GM12878 (cell line): ENCODE results near the gene MIA3.

ENCODE experiments used
- EZH2 ChIP-seq: IDR thresholded peaks from 2 replicates; pipeline ENCODE4 v1.6.1; 2012; ENCODE audit warnings: low read depth, mild to moderate bottlenecking, control low read depth, inconsistent platforms, low read length, borderline replicate concordance; ENCODE audit not compliant: control insufficient read depth
- GABPA ChIP-seq: IDR thresholded peaks from 2 replicates; pipeline ENCODE4 v1.6.1; 2014; ENCODE audit warnings: antibody characterized with exemption, low read depth, mild to moderate bottlenecking, inconsistent platforms
- MEF2A ChIP-seq: IDR thresholded peaks from 2 replicates; pipeline ENCODE4 v1.6.1; 2011; ENCODE audit warnings: low read depth, mild to moderate bottlenecking, low read length, moderate library complexity; ENCODE audit not compliant: insufficient read depth
- POLR2AphosphoS5 ChIP-seq: IDR thresholded peaks from 2 replicates; pipeline ENCODE4 v1.6.1; 2011; ENCODE audit warnings: mild to moderate bottlenecking, low read length, inconsistent platforms
- POU2F2 ChIP-seq: IDR thresholded peaks from 3 replicates; pipeline ENCODE4 v1.6.1; 2011; ENCODE audit warnings: low read depth, mild to moderate bottlenecking, low read length, borderline replicate concordance
- ZNF274 ChIP-seq: IDR thresholded peaks from one replicate; pipeline ENCODE4 v1.8.0; 2011; ENCODE audit not compliant: insufficient read length, insufficient read depth
- TF ChIP-seq, protein P1 (sequence below), 3 experiments: IDR thresholded peaks in 2 of 3; conservative IDR thresholded peaks in 1 of 3; 2 replicates each; pipeline ENCODE4 v1.5.1; 2011; ENCODE audit warnings: low read depth in 3 of 3, low read length in 3 of 3, mild to moderate bottlenecking in 3 of 3, control low read depth in 2 of 3, moderate library complexity in 2 of 3, inconsistent platforms in 1 of 3, mixed read lengths in 1 of 3; ENCODE audit not compliant: control insufficient read depth in 2 of 3, insufficient read depth in 1 of 3; ENCODE audit errors: extremely low read depth in 1 of 3
- TF ChIP-seq, protein P2 (sequence below): IDR thresholded peaks from 2 replicates; pipeline ENCODE4 v1.6.1; 2012; ENCODE audit warnings: low read depth, low read length, improper control_type of control experiment
- TF ChIP-seq, protein P3 (sequence below): fragments of 450-650 bp; formaldehyde crosslinking; IDR thresholded peaks from 2 replicates; pipeline ENCODE4 v1.5.0; 2022; ENCODE audit warnings: mild to moderate bottlenecking, missing genetic modification characterization

DNA sequence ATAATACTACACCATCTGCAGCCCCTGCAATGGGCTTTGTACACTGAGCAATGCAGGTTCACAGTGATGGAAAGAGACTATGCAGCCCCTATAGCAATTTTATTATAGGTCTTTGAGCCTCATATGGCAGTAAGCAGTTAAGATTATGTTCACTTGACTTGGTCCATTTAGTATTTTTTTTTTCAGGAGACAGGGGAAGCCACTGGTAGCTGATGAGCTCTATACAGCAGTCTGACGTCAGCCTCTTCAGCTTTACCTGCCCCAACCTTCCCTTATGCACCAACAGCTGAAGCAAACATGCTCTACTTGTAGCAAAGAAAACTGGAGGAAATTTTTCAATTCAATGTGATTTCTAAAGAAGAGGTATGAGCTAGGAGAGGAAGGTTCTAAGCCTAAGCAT lies 62.2 kb downstream of the MIA3 start:
- TF ChIP-seq, protein P1, sequence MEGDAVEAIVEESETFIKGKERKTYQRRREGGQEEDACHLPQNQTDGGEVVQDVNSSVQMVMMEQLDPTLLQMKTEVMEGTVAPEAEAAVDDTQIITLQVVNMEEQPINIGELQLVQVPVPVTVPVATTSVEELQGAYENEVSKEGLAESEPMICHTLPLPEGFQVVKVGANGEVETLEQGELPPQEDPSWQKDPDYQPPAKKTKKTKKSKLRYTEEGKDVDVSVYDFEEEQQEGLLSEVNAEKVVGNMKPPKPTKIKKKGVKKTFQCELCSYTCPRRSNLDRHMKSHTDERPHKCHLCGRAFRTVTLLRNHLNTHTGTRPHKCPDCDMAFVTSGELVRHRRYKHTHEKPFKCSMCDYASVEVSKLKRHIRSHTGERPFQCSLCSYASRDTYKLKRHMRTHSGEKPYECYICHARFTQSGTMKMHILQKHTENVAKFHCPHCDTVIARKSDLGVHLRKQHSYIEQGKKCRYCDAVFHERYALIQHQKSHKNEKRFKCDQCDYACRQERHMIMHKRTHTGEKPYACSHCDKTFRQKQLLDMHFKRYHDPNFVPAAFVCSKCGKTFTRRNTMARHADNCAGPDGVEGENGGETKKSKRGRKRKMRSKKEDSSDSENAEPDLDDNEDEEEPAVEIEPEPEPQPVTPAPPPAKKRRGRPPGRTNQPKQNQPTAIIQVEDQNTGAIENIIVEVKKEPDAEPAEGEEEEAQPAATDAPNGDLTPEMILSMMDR (IDR thresholded peaks at IDR 0.05 in 2 of 3, conservative IDR thresholded peaks at IDR 0.05 in 1 of 3; ENCODE audit: control insufficient read depth in 2 of 3, extremely low read depth in 1 of 3, insufficient read depth in 1 of 3, low read depth in 3 of 3, low read length in 3 of 3) = no peak
- TF ChIP-seq, protein P2, sequence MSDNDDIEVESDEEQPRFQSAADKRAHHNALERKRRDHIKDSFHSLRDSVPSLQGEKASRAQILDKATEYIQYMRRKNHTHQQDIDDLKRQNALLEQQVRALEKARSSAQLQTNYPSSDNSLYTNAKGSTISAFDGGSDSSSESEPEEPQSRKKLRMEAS = no peak
- TF ChIP-seq ZNF274 (no peak), POU2F2 (no peak), POLR2AphosphoS5 (no peak), EZH2 (no peak), GABPA (no peak), MEF2A (no peak)
- TF ChIP-seq, protein P3, sequence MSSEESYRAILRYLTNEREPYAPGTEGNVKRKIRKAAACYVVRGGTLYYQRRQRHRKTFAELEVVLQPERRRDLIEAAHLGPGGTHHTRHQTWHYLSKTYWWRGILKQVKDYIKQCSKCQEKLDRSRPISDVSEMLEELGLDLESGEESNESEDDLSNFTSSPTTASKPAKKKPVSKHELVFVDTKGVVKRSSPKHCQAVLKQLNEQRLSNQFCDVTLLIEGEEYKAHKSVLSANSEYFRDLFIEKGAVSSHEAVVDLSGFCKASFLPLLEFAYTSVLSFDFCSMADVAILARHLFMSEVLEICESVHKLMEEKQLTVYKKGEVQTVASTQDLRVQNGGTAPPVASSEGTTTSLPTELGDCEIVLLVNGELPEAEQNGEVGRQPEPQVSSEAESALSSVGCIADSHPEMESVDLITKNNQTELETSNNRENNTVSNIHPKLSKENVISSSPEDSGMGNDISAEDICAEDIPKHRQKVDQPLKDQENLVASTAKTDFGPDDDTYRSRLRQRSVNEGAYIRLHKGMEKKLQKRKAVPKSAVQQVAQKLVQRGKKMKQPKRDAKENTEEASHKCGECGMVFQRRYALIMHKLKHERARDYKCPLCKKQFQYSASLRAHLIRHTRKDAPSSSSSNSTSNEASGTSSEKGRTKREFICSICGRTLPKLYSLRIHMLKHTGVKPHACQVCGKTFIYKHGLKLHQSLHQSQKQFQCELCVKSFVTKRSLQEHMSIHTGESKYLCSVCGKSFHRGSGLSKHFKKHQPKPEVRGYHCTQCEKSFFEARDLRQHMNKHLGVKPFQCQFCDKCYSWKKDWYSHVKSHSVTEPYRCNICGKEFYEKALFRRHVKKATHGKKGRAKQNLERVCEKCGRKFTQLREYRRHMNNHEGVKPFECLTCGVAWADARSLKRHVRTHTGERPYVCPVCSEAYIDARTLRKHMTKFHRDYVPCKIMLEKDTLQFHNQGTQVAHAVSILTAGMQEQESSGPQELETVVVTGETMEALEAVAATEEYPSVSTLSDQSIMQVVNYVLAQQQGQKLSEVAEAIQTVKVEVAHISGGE (CRISPR knock-in tag) = no peak
